MM.1S (cell line): ENCODE data around the gene FOXN3.

Source experiments
- DNase-seq: peaks from one replicate; pipeline ENCODE4 v3.0.0-alpha.2; 2015
- H2AFZ ChIP-seq: fragments of 300-600 bp; sonication (generic); 2 replicates; pipeline ENCODE4 v1.6.0; 2016; ENCODE audit warnings: antibody characterized with exemption, low read length
- H3F3A ChIP-seq: fragments of 300-600 bp; sonication (generic); 2 replicates; pipeline ENCODE4 v1.6.1; 2016; ENCODE audit warnings: mild to moderate bottlenecking, antibody characterized with exemption, low read length, moderate library complexity, mixed read lengths; ENCODE audit not compliant: insufficient read depth
- H3K27ac ChIP-seq: fragments of 300-600 bp; sonication (generic); 2 replicates; pipeline ENCODE4 v1.5.1; 2016; ENCODE audit warnings: mild to moderate bottlenecking, low read length
- H3K27me3 ChIP-seq: fragments of 300-600 bp; sonication (generic); replicated peaks from 2 replicates; pipeline ENCODE4 v1.6.0; 2016; ENCODE audit warnings: low read length; ENCODE audit not compliant: insufficient read depth
- H3K36me3 ChIP-seq: fragments of 300-600 bp; sonication (generic); replicated peaks from 2 replicates; pipeline ENCODE4 v1.6.1; 2016; ENCODE audit warnings: mild to moderate bottlenecking, low read length, mixed read lengths; ENCODE audit not compliant: insufficient read depth
- H3K4me1 ChIP-seq: fragments of 300-600 bp; sonication (generic); 2 replicates; pipeline ENCODE4 v1.6.1; 2016; ENCODE audit warnings: low read length, mixed read lengths
- H3K4me2 ChIP-seq: fragments of 300-600 bp; sonication (generic); 2 replicates; pipeline ENCODE4 v1.6.0; 2016; ENCODE audit warnings: low read depth, low read length
- H3K4me3 ChIP-seq: fragments of 300-600 bp; sonication (generic); 2 replicates; pipeline ENCODE4 v1.5.1; 2016; ENCODE audit warnings: low read length, mixed read lengths
- H3K79me2 ChIP-seq: fragments of 300-600 bp; sonication (generic); 2 replicates; pipeline ENCODE4 v1.6.1; 2016; ENCODE audit warnings: mixed run types, low read length, mixed read lengths
- H3K9ac ChIP-seq: fragments of 300-600 bp; sonication (generic); 2 replicates; pipeline ENCODE4 v1.6.1; 2016; ENCODE audit warnings: low read length, mixed read lengths
- H3K9me2 ChIP-seq: fragments of 300-600 bp; sonication (generic); replicated peaks from 2 replicates; pipeline ENCODE4 v1.6.1; 2016; ENCODE audit warnings: mild to moderate bottlenecking, low read length, mixed read lengths; ENCODE audit not compliant: insufficient read depth
- H3K9me3 ChIP-seq: fragments of 300-600 bp; sonication (generic); replicated peaks from 2 replicates; pipeline ENCODE4 v1.6.1; 2016; ENCODE audit warnings: mild to moderate bottlenecking, low read length, mixed read lengths; ENCODE audit not compliant: insufficient read depth
- H4K20me1 ChIP-seq: fragments of 300-600 bp; sonication (generic); 2 replicates; pipeline ENCODE4 v1.6.1; 2016; ENCODE audit warnings: mild to moderate bottlenecking, low read length, moderate library complexity, mixed read lengths; ENCODE audit not compliant: insufficient read depth
- CTCF ChIP-seq: fragments of 300-600 bp; sonication (generic); IDR thresholded peaks from 2 replicates; pipeline ENCODE4 v1.5.1; 2016; ENCODE audit warnings: antibody characterized with exemption, low read length, mixed read lengths
- EZH2 ChIP-seq: fragments of 300-600 bp; sonication (generic); optimal IDR thresholded peaks from 2 replicates; pipeline ENCODE3; 2017; ENCODE audit warnings: low read depth, mild to moderate bottlenecking, antibody characterized with exemption, low read length, mixed read lengths
- EZH2phosphoT487 ChIP-seq: fragments of 300-600 bp; sonication (generic); IDR thresholded peaks from 2 replicates; pipeline ENCODE4 v1.6.1; 2018; ENCODE audit warnings: antibody characterized with exemption, low read length

Gene FOXN3

GRCh38 chr14:89382901-89383845, 33.9 kb downstream of the FOXN3 start:
- Histone ChIP-seq H3K79me2 (peaks cover 79% of the 10 kb centered on the region), H3K9me2 (no peaks in the 10 kb centered on the region), H3K27me3 (no peaks in the 10 kb centered on the region), H3K27ac (no peak overlapping the region), H3K9ac (no peak overlapping the region), H3K4me3 (no peak overlapping the region), H3F3A (no peaks in the 10 kb centered on the region), H3K9me3 (no peaks in the 10 kb centered on the region), H3K36me3 (no peaks in the 10 kb centered on the region), H4K20me1 (no peaks in the 10 kb centered on the region), H3K4me2 (no peak overlapping the region), H3K4me1 (no peaks in the 10 kb centered on the region), H2AFZ (no peak overlapping the region)
- TF ChIP-seq EZH2 (no peak), CTCF (no peak), EZH2phosphoT487 (no peak)
- DNase-seq = no peak

- H3K4me2 ChIP-seq = no peak overlapping the region
Observed at GRCh38 chr14:89382487-89382886, 34.5 kb downstream of the FOXN3 start.

GRCh38 chr14:89379891-89380820, 36.9 kb downstream of the FOXN3 start:
- no peaks in the 10 kb centered on the region for H4K20me1 ChIP-seq
- H2AFZ ChIP-seq = no peak overlapping the region
- H3K9me3 ChIP-seq = no peaks in the 10 kb centered on the region
- no peaks in the 10 kb centered on the region for H3K27me3 ChIP-seq
- no peak for DNase-seq
- H3K4me3 ChIP-seq = no peak overlapping the region
- no peaks in the 10 kb centered on the region for H3F3A ChIP-seq
- TF ChIP-seq EZH2phosphoT487 = no peak
- no peaks in the 10 kb centered on the region for H3K36me3 ChIP-seq
- no peaks in the 10 kb centered on the region for H3K9me2 ChIP-seq
- no peaks in the 10 kb centered on the region for H3K4me1 ChIP-seq
- peaks cover 71% of the 10 kb centered on the region for H3K79me2 ChIP-seq
- H3K4me2 ChIP-seq = no peak overlapping the region
- no peak overlapping the region for H3K27ac ChIP-seq
- no peak overlapping the region for H3K9ac ChIP-seq

More at GRCh38 chr14:89382487-89382886, 34.5 kb downstream of the FOXN3 start:
- H3K9me2 ChIP-seq = no peaks in the 10 kb centered on the region
- no peaks in the 10 kb centered on the region for H3K9me3 ChIP-seq
- H3K27ac ChIP-seq = no peak overlapping the region
- H4K20me1 ChIP-seq = no peaks in the 10 kb centered on the region
- H3K36me3 ChIP-seq = no peaks in the 10 kb centered on the region
- peaks cover 78% of the 10 kb centered on the region for H3K79me2 ChIP-seq
- no peaks in the 10 kb centered on the region for H3K27me3 ChIP-seq
- no peak for TF ChIP-seq EZH2
- no peak for TF ChIP-seq CTCF
- TF ChIP-seq EZH2phosphoT487 = no peak
- no peak overlapping the region for H2AFZ ChIP-seq
- H3F3A ChIP-seq = no peaks in the 10 kb centered on the region
- H3K4me3 ChIP-seq = no peak overlapping the region
- no peak for DNase-seq
- H3K9ac ChIP-seq = no peak overlapping the region
- H3K4me1 ChIP-seq = no peaks in the 10 kb centered on the region
